ENCODE results near the gene NINL.
"Not testable (repeated sequence)": the region's sequence is repeated elsewhere in the genome, so short reads cannot be mapped to it uniquely, and the experiment has no call there.

Gene NINL

DNA sequence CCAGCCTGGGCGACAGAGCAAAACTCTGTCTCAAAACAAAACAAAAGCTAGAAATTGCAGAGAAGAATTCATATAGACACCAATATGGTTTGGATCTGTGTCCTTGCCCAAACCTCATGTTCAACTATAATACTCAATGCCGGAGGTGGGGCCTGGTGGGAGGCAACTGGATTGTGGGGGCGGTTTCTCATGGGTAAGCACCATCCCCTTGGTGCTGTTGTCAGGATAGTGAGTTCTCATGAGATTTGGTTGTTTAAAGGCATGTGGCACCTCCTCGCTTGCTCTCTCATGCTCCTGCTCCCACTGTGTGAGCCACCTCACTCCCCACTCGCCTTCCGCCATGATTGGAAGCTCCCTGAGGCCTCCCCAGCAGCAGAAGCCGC lies 15.2 kb downstream of the NINL start:
- in situ Hi-C loops (cut with HindIII; ENCODE audit: low sequenced_read_pairs), result no loop called here

DNA sequence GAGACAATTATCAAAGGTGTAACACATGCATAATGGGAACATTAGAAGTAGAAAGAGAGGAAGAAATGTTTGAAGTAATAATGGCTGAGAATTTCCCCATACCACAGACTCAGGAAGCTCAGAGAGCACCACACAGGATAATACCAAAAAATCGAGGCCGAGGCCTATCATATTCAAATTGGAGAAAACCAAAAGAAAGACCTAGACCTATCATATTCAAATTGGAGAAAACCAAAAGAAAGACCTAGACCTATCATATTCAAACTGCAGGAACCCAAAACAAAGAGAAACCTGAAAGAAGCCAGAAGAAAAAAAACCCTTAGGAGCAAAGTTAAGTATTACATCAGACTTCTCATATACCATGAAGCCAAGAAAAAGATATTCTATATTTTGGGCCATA lies 18.0 kb downstream of the NINL start:
- H3K4me3 ChIP-seq (ENCODE audit: low read depth, low read length), result no peak overlapping the region
- TF ChIP-seq, protein P1, sequence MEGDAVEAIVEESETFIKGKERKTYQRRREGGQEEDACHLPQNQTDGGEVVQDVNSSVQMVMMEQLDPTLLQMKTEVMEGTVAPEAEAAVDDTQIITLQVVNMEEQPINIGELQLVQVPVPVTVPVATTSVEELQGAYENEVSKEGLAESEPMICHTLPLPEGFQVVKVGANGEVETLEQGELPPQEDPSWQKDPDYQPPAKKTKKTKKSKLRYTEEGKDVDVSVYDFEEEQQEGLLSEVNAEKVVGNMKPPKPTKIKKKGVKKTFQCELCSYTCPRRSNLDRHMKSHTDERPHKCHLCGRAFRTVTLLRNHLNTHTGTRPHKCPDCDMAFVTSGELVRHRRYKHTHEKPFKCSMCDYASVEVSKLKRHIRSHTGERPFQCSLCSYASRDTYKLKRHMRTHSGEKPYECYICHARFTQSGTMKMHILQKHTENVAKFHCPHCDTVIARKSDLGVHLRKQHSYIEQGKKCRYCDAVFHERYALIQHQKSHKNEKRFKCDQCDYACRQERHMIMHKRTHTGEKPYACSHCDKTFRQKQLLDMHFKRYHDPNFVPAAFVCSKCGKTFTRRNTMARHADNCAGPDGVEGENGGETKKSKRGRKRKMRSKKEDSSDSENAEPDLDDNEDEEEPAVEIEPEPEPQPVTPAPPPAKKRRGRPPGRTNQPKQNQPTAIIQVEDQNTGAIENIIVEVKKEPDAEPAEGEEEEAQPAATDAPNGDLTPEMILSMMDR (IDR thresholded peaks at IDR 0.05; ENCODE audit: low read depth, low read length, missing control alignments), result no peak
- no peak for DNase-seq (ENCODE audit: low read depth)
- in situ Hi-C loops (cut with HindIII; ENCODE audit: low sequenced_read_pairs), result no loop called here

More for the DNA sequence above, 15.2 kb downstream of the NINL start:
- TF ChIP-seq, protein P1 (IDR thresholded peaks at IDR 0.05; ENCODE audit: low read depth, low read length, missing control alignments), result no peak
- DNase-seq (ENCODE audit: low read depth), result no peak
- no peak overlapping the region for H3K4me3 ChIP-seq (ENCODE audit: low read depth, low read length)

DNA sequence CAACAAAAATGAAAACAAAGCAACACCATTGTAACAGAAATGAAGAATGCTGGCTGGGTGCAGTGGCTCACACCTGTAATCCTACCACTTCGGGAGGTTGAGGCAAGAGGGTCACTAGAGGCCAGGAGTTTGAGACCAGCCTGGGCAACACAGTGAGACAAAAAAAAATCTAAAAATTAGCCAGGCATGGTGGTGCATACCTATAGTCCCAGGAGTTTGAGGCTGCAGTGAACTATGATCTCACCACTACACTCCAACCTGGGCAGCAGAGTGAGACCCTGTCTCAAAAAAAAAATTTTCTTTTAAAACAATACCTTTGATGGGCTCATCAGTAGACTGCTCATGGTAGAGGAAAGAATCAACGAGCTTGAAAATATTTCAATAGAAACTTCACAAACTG lies 18.5 kb downstream of the NINL start:
- DNase-seq (ENCODE audit: low read depth), result no peak
- TF ChIP-seq, protein P1 (IDR thresholded peaks at IDR 0.05; ENCODE audit: low read depth, low read length, missing control alignments), result no peak
- in situ Hi-C loops (cut with HindIII; ENCODE audit: low sequenced_read_pairs), result no loop called here
- H3K4me3 ChIP-seq (ENCODE audit: low read depth, low read length), result no peak overlapping the region

DNA sequence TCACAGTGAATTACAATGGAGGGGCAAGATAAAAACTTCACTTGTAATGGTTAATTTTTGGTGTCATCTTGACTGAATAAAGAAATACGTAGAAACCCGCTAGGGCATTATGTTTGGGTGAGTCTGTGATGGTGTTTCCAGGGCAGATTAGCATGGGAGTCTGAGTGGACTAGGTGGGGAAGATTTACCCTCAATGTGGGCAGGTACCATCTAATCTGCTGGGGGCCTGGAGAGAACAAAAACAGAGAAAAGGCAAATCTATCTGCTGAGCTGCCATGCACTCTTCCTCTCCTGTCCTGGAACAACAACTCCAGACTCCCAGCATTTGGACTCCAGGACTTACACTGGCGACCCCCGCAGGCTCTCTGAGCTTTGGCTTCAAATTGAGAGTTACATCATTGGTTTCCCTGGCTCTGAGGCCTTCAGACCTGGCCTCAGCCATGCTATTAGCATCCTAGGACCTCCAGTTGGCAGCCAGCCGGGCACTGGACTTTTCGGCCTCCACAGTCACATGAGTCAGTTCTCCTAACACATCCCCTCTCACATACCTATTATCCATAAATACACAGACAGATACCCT lies 19.7 kb downstream of the NINL start:
- no peak overlapping the region for H3K4me3 ChIP-seq (ENCODE audit: low read depth, low read length)
- in situ Hi-C loops (cut with HindIII; ENCODE audit: low sequenced_read_pairs), result no loop called here
- TF ChIP-seq, protein P1 (IDR thresholded peaks at IDR 0.05; ENCODE audit: low read depth, low read length, missing control alignments), result no peak
- DNase-seq (ENCODE audit: low read depth), result no peak

DNA sequence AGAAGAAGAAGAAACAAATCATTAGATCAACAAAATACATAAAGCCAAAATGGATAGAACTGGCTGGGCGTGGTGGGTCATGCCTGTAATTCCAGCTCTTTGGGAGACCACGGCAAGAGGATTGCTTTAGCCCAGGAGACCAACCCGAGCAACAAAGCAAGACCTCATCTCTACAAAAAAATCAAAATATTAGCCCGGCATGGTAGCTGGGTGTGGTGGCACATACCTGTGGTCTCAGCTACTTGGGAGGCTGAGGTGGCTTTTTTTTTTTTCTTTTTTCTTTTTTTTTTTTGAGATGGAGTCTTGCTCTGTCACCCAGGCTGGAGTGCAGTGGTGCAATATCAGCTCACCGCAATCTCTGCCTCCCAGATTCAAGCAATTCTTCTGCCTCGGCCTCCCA lies 21.5 kb downstream of the NINL start:
- H3K4me3 ChIP-seq (ENCODE audit: low read depth, low read length), result no peak overlapping the region
- no peak for DNase-seq (ENCODE audit: low read depth)
- in situ Hi-C loops (cut with HindIII; ENCODE audit: low sequenced_read_pairs), result no loop called here
- TF ChIP-seq, protein P1 (IDR thresholded peaks at IDR 0.05; ENCODE audit: low read depth, low read length, missing control alignments), result no peak

DNA sequence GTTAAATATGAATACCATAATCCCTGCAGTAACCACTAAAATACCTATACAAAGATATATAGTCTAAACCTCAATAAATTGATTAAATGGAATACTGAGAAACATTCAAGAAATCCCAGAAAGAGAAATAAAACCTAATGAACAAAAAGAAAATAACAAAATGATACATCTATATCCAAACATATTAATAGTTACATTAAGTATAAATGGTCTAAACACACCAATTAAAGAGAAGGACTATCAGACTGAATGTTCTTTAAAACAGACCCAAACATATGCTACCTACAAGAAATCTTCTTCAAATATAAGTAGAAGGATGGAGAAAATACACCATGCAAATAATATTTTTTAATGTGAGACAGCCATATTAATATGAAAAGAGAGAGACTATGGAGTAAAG lies 22.0 kb downstream of the NINL start:
- in situ Hi-C loops (cut with HindIII; ENCODE audit: low sequenced_read_pairs), result no loop called here
- H3K4me3 ChIP-seq (ENCODE audit: low read depth, low read length), result no peak overlapping the region
- TF ChIP-seq, protein P1 (IDR thresholded peaks at IDR 0.05; ENCODE audit: low read depth, low read length, missing control alignments), result no peak
- no peak for DNase-seq (ENCODE audit: low read depth)

DNA sequence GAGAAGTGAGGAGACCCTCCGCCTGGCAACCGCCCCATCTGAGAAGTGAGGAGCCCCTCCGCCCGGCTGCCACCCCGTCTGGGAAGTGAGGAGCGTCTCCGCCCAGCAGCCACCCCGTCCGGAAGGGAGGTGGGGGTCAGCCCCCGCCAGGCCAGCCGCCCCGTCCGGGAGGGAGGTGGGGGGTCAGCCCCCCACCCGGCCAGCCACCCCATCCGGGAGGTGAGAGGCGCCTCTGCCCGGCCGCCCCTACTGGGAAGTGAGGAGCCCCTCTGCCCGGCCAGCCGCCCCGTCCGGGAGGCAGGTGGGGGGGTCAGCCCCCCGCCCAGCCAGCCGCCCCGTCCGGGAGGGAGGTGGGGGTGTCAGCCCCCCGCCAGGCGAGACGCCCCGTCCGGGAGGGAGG lies 23.6 kb downstream of the NINL start:
- H3K4me3 ChIP-seq (ENCODE audit: low read depth, low read length); in situ Hi-C loops (cut with HindIII; ENCODE audit: low sequenced_read_pairs); DNase-seq (ENCODE audit: low read depth): not testable (repeated sequence)
